ENCODE results near the gene DHRS3.
A peak's percentile ranks its signal among the peaks of the same experiment; 100 is the strongest.

DHRS3 gene

GRCh38 chr1:12562955-12563576, 54.9 kb downstream of the DHRS3 start:
- DNase-seq (ENCODE audit: low read depth, low spot score), result no peak

GRCh38 chr1:12561121-12561520, 56.9 kb downstream of the DHRS3 start:
- no peak for DNase-seq (ENCODE audit: low read depth, low spot score)
- H3K27ac ChIP-seq, result no peak overlapping the region

More at GRCh38 chr1:12562955-12563576, 54.9 kb downstream of the DHRS3 start:
- no peak overlapping the region for H3K27ac ChIP-seq

GRCh38 chr1:12556957-12557935, 60.8 kb downstream of the DHRS3 start:
- DNase-seq (ENCODE audit: low read depth, low spot score), result no peak
- H3K27ac ChIP-seq, result no peak overlapping the region

DNA sequence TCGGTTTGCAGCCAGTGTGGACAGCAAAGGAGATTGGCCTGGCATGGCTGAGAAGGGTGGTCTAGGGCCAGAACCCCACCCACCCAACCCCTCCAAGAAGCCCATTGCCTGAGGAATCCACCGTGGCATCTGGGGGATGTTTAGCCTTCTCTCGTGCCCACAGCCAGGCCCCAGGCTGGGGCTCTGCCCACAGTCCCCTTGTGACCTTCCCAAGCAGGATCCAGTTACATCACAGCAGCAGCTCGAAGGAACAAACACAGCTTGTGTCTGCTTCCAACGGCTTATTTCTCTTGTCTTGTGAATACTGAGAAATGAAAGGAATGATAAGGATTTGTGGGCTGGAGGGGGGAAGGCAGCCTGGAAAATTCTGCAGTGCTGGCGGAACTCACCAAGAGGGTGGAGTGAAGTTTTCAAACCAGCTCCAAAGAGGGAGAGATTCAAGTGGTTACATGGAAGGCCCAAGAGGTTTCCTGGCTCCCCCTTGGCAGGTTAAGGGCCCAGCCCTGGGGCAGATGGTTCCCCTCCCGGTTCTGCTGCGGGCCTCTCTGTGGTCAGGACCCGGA, 61.6 kb downstream of the DHRS3 start:
- H3K27ac ChIP-seq, result no peak overlapping the region
- no peak for DNase-seq (ENCODE audit: low read depth, low spot score)

DNA sequence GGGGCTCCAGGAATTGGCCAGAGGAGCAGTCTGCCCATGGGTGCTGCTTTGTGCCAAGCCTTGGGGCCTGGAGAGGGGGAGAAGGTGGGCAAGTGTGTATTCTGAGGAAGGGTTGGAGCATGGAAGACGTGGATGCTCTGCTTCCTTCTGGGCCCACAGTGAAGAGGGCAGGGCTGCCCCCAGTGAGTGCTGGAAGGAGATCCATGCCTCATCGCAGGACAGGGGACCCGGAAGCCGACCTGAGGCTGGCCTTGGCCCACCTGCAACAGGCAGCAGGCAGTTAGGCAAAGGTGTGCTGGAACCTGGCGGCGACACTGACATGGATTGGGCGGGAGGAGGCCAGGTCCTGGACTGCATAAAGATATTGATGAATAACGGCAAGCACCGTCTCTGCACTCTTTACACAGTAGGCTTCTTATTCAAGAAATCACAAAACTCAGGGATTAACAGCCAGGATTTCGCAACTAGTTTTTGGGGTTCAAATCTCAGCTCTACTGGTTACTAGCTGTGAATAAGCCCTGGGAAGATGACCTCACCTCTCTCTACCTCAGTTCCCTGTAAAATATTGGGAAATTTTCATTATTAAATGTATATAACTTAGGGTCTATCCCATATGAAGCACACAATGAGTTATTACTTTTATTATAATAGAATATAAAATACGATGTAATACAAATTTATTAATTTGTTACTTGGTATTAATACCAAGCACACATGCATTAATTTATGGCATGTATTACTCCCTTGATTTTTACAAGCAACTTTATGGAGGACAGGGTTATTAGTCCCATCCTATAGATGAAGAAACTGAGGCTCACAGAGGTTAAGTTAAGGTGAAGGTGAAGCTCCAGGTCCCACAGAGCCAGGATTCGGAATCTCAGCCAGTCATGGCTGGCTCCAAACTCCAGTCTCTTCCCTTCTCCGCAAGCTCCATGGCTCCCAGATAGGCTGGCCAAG, 62.3 kb downstream of the DHRS3 start:
- no peak for DNase-seq (ENCODE audit: low read depth, low spot score)
- H3K27ac ChIP-seq, result no peak overlapping the region

DNA sequence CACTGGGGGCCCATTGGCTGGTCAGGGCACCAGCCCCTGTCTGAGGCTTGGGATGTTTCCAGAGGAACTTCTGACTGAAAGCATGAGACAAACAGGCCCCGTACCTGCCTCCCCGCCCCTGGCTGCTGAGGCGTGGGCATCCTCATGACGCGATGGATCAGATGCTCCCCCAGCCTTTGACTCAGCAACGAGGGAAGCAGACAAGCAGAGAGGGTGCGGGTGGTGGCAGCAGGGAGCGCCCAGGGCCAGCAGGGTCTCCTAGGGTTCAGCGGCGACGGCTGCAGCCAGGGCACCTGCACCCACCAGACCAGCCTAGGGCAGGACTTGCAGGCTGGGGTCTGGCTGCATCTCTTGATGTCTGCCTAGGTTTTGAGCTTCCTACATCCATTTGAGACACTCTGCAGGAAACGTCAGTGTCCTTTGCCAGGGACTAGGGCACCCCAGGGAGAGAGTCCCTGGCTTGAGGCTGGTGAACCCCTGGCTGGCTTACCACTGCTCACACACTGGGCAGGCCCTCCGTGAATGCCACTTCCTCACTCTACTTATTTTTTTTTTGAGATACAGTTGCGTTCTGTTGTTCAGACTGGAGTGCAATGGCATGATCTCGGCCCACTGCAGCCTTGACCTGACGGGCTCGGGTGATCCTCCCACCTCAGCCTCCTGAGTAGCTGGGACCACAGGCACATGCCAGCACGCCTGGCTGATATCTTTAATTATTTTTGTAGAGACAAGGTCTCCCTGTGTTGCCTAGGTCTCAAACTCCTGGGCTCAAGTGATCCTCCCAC, 63.3 kb downstream of the DHRS3 start:
- no peak overlapping the region for H3K27ac ChIP-seq
- no peak for DNase-seq (ENCODE audit: low read depth, low spot score)

DNA sequence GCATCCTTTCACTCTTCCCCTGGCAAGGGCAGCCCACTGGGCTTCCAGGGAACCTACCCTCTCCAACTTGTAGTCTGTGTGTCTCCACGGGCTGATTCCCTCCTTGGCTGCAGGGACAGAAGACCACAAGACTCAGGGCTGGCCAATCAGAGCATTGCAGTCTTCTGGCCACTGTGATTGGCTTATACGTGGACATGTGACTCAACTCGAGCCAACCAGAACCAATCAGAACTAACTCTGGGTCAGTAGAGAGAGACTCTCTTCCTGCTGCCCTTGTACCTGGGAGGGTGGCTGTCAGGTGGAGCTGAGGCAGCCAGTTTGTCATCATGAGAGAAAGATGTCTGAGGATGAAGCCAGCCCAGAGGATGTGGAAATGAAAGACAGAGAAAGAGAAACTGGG, 64.0 kb downstream of the DHRS3 start:
- H3K27ac ChIP-seq, result no peak overlapping the region
- DNase-seq (ENCODE audit: low read depth, low spot score), result no peak

DNA sequence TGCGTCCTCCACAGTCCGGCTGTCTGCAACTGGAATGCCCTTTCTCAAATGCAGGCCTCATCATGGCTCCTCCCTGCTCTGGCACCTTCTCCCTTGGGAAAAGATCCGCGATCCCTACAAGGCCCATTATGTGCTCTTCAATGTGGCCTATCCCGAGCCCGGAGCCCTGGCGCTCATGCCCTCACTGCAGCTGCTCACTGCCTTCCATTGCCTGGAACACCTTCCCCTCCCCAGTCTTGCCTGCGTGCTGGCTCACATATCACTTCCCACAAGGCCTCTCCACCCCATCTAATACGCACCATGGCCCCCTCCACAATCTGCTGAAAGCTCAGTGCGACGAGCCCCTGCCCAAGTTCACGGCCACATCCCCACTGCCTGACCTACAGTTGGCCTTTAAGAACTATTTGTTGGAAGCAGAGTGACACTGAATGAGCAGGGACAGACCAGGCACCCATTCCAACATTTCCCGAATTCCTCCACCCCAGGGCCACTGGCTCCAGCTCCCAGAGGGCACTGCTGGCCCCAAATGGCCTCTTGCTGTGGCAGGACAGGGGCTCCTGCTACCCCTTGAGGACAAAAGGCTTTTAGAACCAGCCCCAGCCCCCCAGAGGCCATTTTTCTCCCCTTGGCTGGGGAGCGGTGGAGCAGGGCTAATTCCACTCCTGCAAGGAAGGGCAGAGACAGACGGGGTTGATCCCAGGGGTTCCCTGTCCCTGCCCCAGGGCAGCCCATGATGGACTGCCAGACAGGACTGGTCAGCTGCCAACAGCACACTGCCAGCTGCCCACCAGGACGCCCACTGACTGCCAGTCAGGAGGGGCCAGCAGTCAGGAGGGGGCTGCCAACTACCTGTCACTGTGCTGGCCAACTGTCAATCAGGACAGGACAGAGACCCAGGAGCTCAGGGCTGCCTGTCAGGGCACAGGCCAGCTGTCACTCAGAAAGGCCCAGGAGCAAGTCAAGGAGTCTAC, 64.8 kb downstream of the DHRS3 start:
- DNase-seq (ENCODE audit: low read depth, low spot score), result no peak
- no peak overlapping the region for H3K27ac ChIP-seq

DNA sequence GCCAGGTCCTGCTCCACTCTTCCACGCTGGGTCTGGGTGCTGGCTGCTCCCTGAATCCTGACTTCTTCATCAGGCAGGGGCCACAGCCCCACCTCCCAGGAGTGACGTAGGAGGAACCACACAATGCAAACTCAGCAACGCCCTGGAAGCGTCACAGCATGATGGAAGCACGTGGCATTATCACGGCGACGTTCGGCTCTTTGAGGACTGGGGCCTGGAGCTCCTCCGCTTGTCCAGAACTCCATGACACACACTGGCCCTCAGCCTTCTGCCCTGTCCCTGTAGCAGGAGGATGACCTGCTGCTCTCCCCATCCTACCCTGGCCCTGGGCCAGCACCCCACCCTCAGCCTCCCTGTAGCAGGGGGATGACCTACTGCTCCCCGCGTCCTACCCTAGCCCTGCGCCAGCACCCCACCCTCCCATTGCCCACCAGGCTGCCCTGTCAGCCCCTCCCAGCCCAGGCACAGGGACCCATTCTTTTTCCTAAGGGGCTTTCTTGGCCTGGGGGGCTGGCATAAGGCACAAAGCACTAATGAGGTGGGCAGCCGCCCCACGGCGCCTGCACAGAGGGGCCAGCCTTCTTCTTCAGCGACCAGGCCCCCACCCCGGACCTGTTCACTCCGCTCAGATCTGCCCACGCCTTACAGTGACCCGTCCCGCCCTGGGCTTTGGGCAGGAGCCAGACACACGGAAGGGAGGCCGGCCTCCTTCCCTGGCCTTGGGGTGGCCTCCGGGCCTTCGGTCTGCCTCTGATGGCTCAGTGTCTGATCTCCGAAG, 65.7 kb downstream of the DHRS3 start:
- H3K27ac ChIP-seq, result no peak overlapping the region
- no peak for DNase-seq (ENCODE audit: low read depth, low spot score)

GRCh38 chr1:12551584-12551983, 66.4 kb downstream of the DHRS3 start:
- H3K27ac ChIP-seq, result no peak overlapping the region
- no peak for DNase-seq (ENCODE audit: low read depth, low spot score)

GRCh38 chr1:12549460-12550349, 68.3 kb downstream of the DHRS3 start:
- peak; percentile 90 for DNase-seq (ENCODE audit: low read depth, low spot score)
- no peak overlapping the region for H3K27ac ChIP-seq

GRCh38 chr1:12548973-12549459, 69.0 kb downstream of the DHRS3 start:
- DNase-seq (ENCODE audit: low read depth, low spot score), result no peak
- no peak overlapping the region for H3K27ac ChIP-seq

DNA sequence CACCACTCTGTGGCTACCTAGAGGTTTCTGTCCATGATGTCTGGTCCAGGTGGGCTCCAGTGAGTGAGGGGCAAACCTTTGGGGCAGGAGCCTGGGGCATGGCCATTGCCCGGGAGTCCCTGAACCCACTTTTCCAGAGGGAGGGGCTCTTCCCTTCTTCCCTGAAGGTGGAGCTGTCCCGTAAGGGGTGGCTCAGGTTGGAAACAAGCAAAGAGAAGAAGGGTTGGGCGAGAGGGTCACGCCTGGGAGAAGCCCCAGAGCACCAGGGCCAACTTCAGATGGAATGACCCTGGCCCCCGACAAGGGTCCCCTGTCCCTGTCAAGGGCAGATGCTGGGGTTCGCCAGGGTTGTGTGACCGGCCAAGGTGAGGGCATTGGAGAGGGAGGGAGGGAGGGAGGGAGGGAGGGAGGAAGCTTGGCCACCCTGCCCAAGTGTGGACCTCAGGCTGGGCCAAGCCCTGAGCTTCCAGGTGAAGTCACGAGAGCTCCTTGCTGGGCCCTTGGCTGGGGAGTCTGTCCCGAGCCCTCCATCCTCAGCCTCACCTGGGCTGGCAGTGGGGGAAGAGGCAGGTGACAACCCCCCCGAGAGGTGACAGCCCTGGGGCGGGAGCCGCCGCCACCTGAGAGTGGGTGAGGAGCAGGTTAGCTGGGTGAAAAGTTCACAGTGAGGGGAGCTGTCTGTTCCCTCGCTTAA, 69.6 kb downstream of the DHRS3 start:
- H3K27ac ChIP-seq, result no peak overlapping the region
- DNase-seq (ENCODE audit: low read depth, low spot score), result no peak

DNA sequence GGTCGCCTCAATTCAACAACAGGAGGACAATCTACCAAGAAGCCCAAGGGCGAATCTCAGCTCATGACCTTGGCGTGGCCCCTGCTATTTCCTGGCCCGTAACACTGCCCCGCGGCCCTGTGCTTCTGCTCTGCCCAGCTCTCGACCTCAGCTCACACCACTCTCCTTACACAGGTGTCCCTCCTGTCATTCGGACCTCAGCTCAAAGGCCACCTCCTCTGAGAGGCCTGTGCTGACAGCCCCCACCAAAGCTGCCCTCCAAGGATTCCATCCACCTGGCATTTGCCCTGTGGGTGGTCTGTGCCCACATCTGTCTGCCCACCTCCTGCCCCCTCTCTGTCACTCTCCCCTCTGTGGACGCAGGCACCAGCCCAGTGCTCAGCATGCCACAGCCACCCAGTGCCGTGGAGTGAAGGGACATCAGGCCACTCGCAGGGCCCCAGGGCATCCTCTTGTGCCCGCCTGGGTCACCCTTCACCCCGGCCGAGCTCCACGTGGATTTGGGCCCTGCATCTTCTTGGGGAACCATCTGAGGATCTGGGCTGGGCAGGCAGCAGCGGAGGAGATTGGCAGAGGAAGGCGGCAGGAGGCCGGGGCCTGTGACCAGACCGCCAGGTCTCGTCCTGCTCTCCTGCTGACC, 70.3 kb downstream of the DHRS3 start:
- no peak overlapping the region for H3K27ac ChIP-seq
- no peak for DNase-seq (ENCODE audit: low read depth, low spot score)

Measured in epithelial cell of prostate (primary cell).